OCI-LY3 (cell line): ENCODE measurements around the gene RIC1.
A peak's percentile ranks its signal among the peaks of the same experiment; 100 is the strongest.
"Not testable (repeated sequence)": the region's sequence is repeated elsewhere in the genome, so short reads cannot be mapped to it uniquely, and the experiment has no call there.

ENCODE experiments used
- H2AFZ ChIP-seq: fragments of 200-600, 300-600 bp; shearing (Covaris generic); 2 replicates; pipeline ENCODE4 v1.6.0; 2014; ENCODE audit warnings: antibody characterized with exemption, low read depth, low read length
- H3K27ac ChIP-seq: fragments of 200-600, 300-600 bp; sonication (generic); 2 replicates; pipeline ENCODE4 v1.5.1; 2014; ENCODE audit warnings: mild to moderate bottlenecking, low read length, moderate library complexity, mixed read lengths
- H3K27me3 ChIP-seq: fragments of 200-600, 300-600 bp; sonication (generic); 2 replicates; pipeline ENCODE4 v1.6.1; 2014; ENCODE audit warnings: low read depth, low read length, mixed read lengths
- H3K36me3 ChIP-seq: fragments of 200-600, 300-600 bp; sonication (generic); replicated peaks from 2 replicates; pipeline ENCODE3; 2014; ENCODE audit warnings: low read depth, low read length, mixed read lengths
- H3K4me1 ChIP-seq: fragments of 300-600, 200-600 bp; sonication (generic); 2 replicates; pipeline ENCODE4 v1.6.1; 2014; ENCODE audit warnings: low read length, mixed read lengths
- H3K4me2 ChIP-seq: fragments of 200-600, 300-600 bp; sonication (generic); 2 replicates; pipeline ENCODE4 v1.6.1; 2014; ENCODE audit warnings: low read length, mixed read lengths
- H3K4me3 ChIP-seq: fragments of 300-600, 200-600 bp; sonication (generic); 2 replicates; pipeline ENCODE4 v1.5.1; 2014; ENCODE audit warnings: antibody characterized with exemption, mild to moderate bottlenecking, low read length, moderate library complexity
- H3K79me2 ChIP-seq: fragments of 300-600, 200-600 bp; shearing (Covaris generic); 2 replicates; pipeline ENCODE4 v1.6.1; 2014; ENCODE audit warnings: mild to moderate bottlenecking, low read length, mixed read lengths
- H3K9ac ChIP-seq: fragments of 300-600, 200-600 bp; shearing (Covaris generic); 2 replicates; pipeline ENCODE4 v1.6.0; 2014; ENCODE audit warnings: mild to moderate bottlenecking, low read length, moderate library complexity
- H3K9me3 ChIP-seq: fragments of 200-600, 300-600 bp; shearing (Covaris generic); 2 replicates; pipeline ENCODE4 v1.6.1; 2014; ENCODE audit warnings: low read length, mixed read lengths; ENCODE audit not compliant: insufficient read depth
- H4K20me1 ChIP-seq: fragments of 200-600, 300-600 bp; sonication (generic); 2 replicates; pipeline ENCODE4 v1.6.1; 2016; ENCODE audit warnings: low read length, mixed read lengths; ENCODE audit not compliant: insufficient read depth
- CTCF ChIP-seq: fragments of 200-600, 300-600 bp; sonication (generic); IDR thresholded peaks from 2 replicates; pipeline ENCODE4 v1.5.1; 2014; ENCODE audit warnings: antibody characterized with exemption, low read length, low read depth
- EZH2phosphoT487 ChIP-seq: fragments of 200-600 bp; shearing (Covaris generic); IDR thresholded peaks from 2 replicates; pipeline ENCODE4 v1.6.1; 2018; ENCODE audit warnings: antibody characterized with exemption, mixed run types, low read depth

RIC1 gene

GRCh38 chr9:5712651-5713390, 83.9 kb downstream of the RIC1 start:
- H3K36me3 ChIP-seq = peaks cover 49% of the 10 kb centered on the region
- no peak overlapping the region for H3K27ac ChIP-seq
- no peak overlapping the region for H3K9ac ChIP-seq
- no peak overlapping the region for H3K4me3 ChIP-seq
- H2AFZ ChIP-seq = no peak overlapping the region
- peaks cover 8% of the 10 kb centered on the region; the same call in 1 of the 2 replicates for H3K4me1 ChIP-seq
- H3K4me2 ChIP-seq = no peak overlapping the region
- peaks cover 3% of the 10 kb centered on the region; the same call in 1 of the 2 replicates for H3K79me2 ChIP-seq
- TF ChIP-seq CTCF = no peak
- no peak for TF ChIP-seq EZH2phosphoT487
- H4K20me1 ChIP-seq = no peaks in the 10 kb centered on the region
- no peaks in the 10 kb centered on the region for H3K27me3 ChIP-seq
- H3K9me3 ChIP-seq = peaks cover 8% of the 10 kb centered on the region; the same call in 1 of the 2 replicates

- no peaks in the 10 kb centered on the region for H3K9me3 ChIP-seq
- no peak overlapping the region for H3K4me3 ChIP-seq
- peaks cover 8% of the 10 kb centered on the region; the same call in 1 of the 2 replicates for H3K4me1 ChIP-seq
- H3K27ac ChIP-seq = no peak overlapping the region
- H3K36me3 ChIP-seq = peaks cover 33% of the 10 kb centered on the region
- H4K20me1 ChIP-seq = no peaks in the 10 kb centered on the region
- H3K9ac ChIP-seq = no peak overlapping the region
- no peaks in the 10 kb centered on the region for H3K79me2 ChIP-seq
- no peak overlapping the region for H3K4me2 ChIP-seq
- H3K27me3 ChIP-seq = no peaks in the 10 kb centered on the region
- H2AFZ ChIP-seq = no peak overlapping the region
- peak; percentile 26 for TF ChIP-seq CTCF
- no peak for TF ChIP-seq EZH2phosphoT487
Observed at GRCh38 chr9:5714501-5715401, 85.8 kb downstream of the RIC1 start.

GRCh38 chr9:5715548-5716127, 86.7 kb downstream of the RIC1 start:
- no peak overlapping the region for H3K4me2 ChIP-seq
- no peak overlapping the region for H3K4me3 ChIP-seq
- H3K9me3 ChIP-seq = no peaks in the 10 kb centered on the region
- H3K4me1 ChIP-seq = peaks cover 8% of the 10 kb centered on the region; the same call in 1 of the 2 replicates
- H3K27me3 ChIP-seq = no peaks in the 10 kb centered on the region
- peaks cover 31% of the 10 kb centered on the region for H3K36me3 ChIP-seq
- no peak overlapping the region for H3K27ac ChIP-seq
- peaks cover 2% of the 10 kb centered on the region; the same call in 1 of the 2 replicates for H4K20me1 ChIP-seq
- H3K79me2 ChIP-seq = no peaks in the 10 kb centered on the region
- no peak for TF ChIP-seq CTCF
- TF ChIP-seq EZH2phosphoT487 = no peak
- no peak overlapping the region for H3K9ac ChIP-seq
- H2AFZ ChIP-seq = no peak overlapping the region

GRCh38 chr9:5717434-5717833, 88.5 kb downstream of the RIC1 start:
- not testable (repeated sequence) for H3K79me2 ChIP-seq, H3K4me2 ChIP-seq, H3K9ac ChIP-seq, H3K27me3 ChIP-seq, H3K4me3 ChIP-seq, H3K4me1 ChIP-seq, H3K27ac ChIP-seq, H4K20me1 ChIP-seq, H3K9me3 ChIP-seq, H2AFZ ChIP-seq
- H3K36me3 ChIP-seq = peaks cover 42% of the 10 kb centered on the region
